CD4-positive, alpha-beta memory T cell (primary cell): Measurements from ENCODE around the gene TMEM245. TPM values are rescaled to one million over a fixed set of nuclear protein-coding genes. Genes with fewer than 3 reads are reported as not detected.
A peak's percentile ranks its signal among the peaks of the same experiment; 100 is the strongest.

Experiments
- CTCF ChIA-PET: fragments of 350-600 bp; sonication (Branson Sonifier 250); formaldehyde crosslinking; loops from one replicate; lab custom pipeline; 2021; ENCODE audit warnings: inconsistent platforms; ENCODE audit not compliant: partially characterized antibody; lab: Charles Lee
- POLR2A ChIA-PET: fragments of 350-600 bp; sonication (Branson Sonifier 250); formaldehyde crosslinking; loops from one replicate; lab custom pipeline; 2021; ENCODE audit not compliant: partially characterized antibody; lab: Charles Lee
- DNase-seq, 5 donors: peaks; one replicate each; pipeline versions ENCODE4 v3.0.0 to v3.0.0-alpha.2; 2020 to 2022; ENCODE audit warnings: mixed read lengths in 1 of 5
- H3K27ac ChIP-seq: one replicate; pipeline ENCODE4 v1.7.0; 2013; ENCODE audit warnings: low read depth, low read length
- H3K27me3 ChIP-seq: 2 replicates; pipeline ENCODE4 v1.7.0; 2013; ENCODE audit warnings: mild to moderate bottlenecking, low read length, moderate library complexity; ENCODE audit not compliant: insufficient read depth
- H3K36me3 ChIP-seq: 2 replicates; pipeline ENCODE4 v1.7.0; 2013; ENCODE audit warnings: mild to moderate bottlenecking, low read length, moderate library complexity; ENCODE audit not compliant: insufficient read depth
- H3K4me1 ChIP-seq: 2 replicates; pipeline ENCODE4 v1.7.0; 2013; ENCODE audit warnings: mild to moderate bottlenecking, low read length, moderate library complexity; ENCODE audit not compliant: insufficient read depth
- H3K4me3 ChIP-seq, 2 donors: one replicate each; pipeline ENCODE4 v1.7.0; 2013; ENCODE audit warnings: low read length in 2 of 2, mild to moderate bottlenecking in 1 of 2
- H3K9me3 ChIP-seq, 2 donors: one replicate each; pipeline ENCODE4 v1.7.0; 2013; ENCODE audit warnings: low read length in 2 of 2, control low read depth in 1 of 2; ENCODE audit not compliant: control insufficient read depth in 1 of 2
- H3K27ac Mint-ChIP-seq, 7 donors: one replicate each; pipeline ENCODE4 v1.8.0; 2020 to 2021; ENCODE audit warnings: mixed read lengths in 7 of 7, mild to moderate bottlenecking in 6 of 7, inconsistent platforms in 3 of 7, moderate library complexity in 3 of 7
- H3K27me3 Mint-ChIP-seq, 2 donors: one replicate each; pipeline ENCODE4 v1.8.0; 2020 to 2021; ENCODE audit warnings: mixed read lengths in 2 of 2
- H3K36me3 Mint-ChIP-seq, 2 donors: one replicate each; pipeline ENCODE4 v1.8.0; 2020 to 2021; ENCODE audit warnings: mixed read lengths in 2 of 2, inconsistent platforms in 1 of 2, mild to moderate bottlenecking in 1 of 2
- H3K4me1 Mint-ChIP-seq, 4 donors: one replicate each; pipeline ENCODE4 v1.8.0; 2020 to 2021; ENCODE audit warnings: mixed read lengths in 4 of 4, mild to moderate bottlenecking in 1 of 4
- H3K4me3 Mint-ChIP-seq, 8 donors: one replicate each; pipeline ENCODE4 v1.8.0; 2020 to 2021; ENCODE audit warnings: mixed read lengths in 8 of 8, mild to moderate bottlenecking in 7 of 8, moderate library complexity in 6 of 8, inconsistent platforms in 3 of 8
- H3K9me3 Mint-ChIP-seq, 8 donors: one replicate each; pipeline ENCODE4 v1.8.0; 2020 to 2021; ENCODE audit warnings: mixed read lengths in 8 of 8, mild to moderate bottlenecking in 5 of 8, inconsistent platforms in 3 of 8, moderate library complexity in 1 of 8
- intact Hi-C: fragments of 100-400 bp; cut with micrococcal nuclease; formaldehyde crosslinking; loops from one replicate; pipeline ENCODE4 v1.15.1; 2023
- polyA plus RNA-seq, 2 donors: library from polyadenylated mRNA; unstranded; fragments of 300-500 nt; fragmentation: Illumina TruSeq; gene quantifications; one replicate each; pipeline ENCODE4 v1.2.3, GENCODE V29; 2021
- total RNA-seq, 2 experiments: library from RNA; stranded (reverse); gene quantifications; one replicate each; pipeline ENCODE4 v1.2.3, GENCODE V29; 2021

TMEM245 gene
- total and polyA plus RNA-seq, 4 experiments from 2014 or later, result 28.9 to 74.3 (median 57.0) TPM

- H3K4me1 ChIP-seq, result no peaks in the 10 kb centered on the region
- CTCF ChIA-PET, result no interaction called here
- no peaks in the 10 kb centered on the region for H3K9me3 ChIP-seq
- Mint-ChIP-seq H3K4me3 (no peak overlapping the region), H3K27me3 (peaks cover 0 to 2% of the 10 kb centered on the region in 2 donors), H3K4me1 (peaks cover 6 to 14% (median 9%) of the 10 kb centered on the region in 4 donors), H3K36me3 (peaks cover 0 to 5% of the 10 kb centered on the region in 2 donors), H3K9me3 (peaks cover 6 to 18% (median 11%) of the 10 kb centered on the region in 8 donors), H3K27ac (no peak overlapping the region)
- intact Hi-C loops, result no loop called here
- H3K36me3 ChIP-seq, result no peaks in the 10 kb centered on the region
- H3K27ac ChIP-seq, result no peak overlapping the region
- no peak overlapping the region for H3K4me3 ChIP-seq
- no peaks in the 10 kb centered on the region for H3K27me3 ChIP-seq
- no peak for DNase-seq
- POLR2A ChIA-PET, result no interaction called here
These were observed 116.6 kb downstream of the TMEM245 start for GRCh38 chr9:109003116-109003515.

- H3K27me3 ChIP-seq, result no peaks in the 10 kb centered on the region
- no peak overlapping the region for H3K4me3 Mint-ChIP-seq
- no peak overlapping the region for H3K27ac Mint-ChIP-seq
- no peak overlapping the region for H3K4me3 ChIP-seq
- no peak overlapping the region for H3K27ac ChIP-seq
- H3K9me3 Mint-ChIP-seq, result peaks cover 6 to 18% (median 11%) of the 10 kb centered on the region in 8 donors
- no peaks in the 10 kb centered on the region for H3K36me3 ChIP-seq
- CTCF ChIA-PET, result no interaction called here
- no peaks in the 10 kb centered on the region for H3K9me3 ChIP-seq
- peaks cover 0 to 5% of the 10 kb centered on the region in 2 donors for H3K36me3 Mint-ChIP-seq
- H3K4me1 ChIP-seq, result no peaks in the 10 kb centered on the region
- POLR2A ChIA-PET, result no interaction called here
- intact Hi-C loops, result no loop called here
- H3K27me3 Mint-ChIP-seq, result peaks cover under 1 to 2% of the 10 kb centered on the region in 2 donors
- DNase-seq, result no peak
- peaks cover 7 to 14% (median 10%) of the 10 kb centered on the region in 4 donors for H3K4me1 Mint-ChIP-seq
These were observed 117.6 kb downstream of the TMEM245 start for GRCh38 chr9:109002141-109002540.

- no peak overlapping the region for H3K4me3 ChIP-seq
- H3K36me3 ChIP-seq, result no peaks in the 10 kb centered on the region
- H3K27ac Mint-ChIP-seq, result no peak overlapping the region
- peak in 1 of 5 donors; percentile 16 for DNase-seq
- no peaks in the 10 kb centered on the region for H3K27me3 ChIP-seq
- peaks cover 6 to 18% (median 11%) of the 10 kb centered on the region in 8 donors for H3K9me3 Mint-ChIP-seq
- H3K4me3 Mint-ChIP-seq, result peak overlapping the region in 1 of 8 donors; percentile 51
- peaks cover 0 to 5% of the 10 kb centered on the region in 2 donors for H3K36me3 Mint-ChIP-seq
- ChIA-PET CTCF (no interaction called here), POLR2A (no interaction called here)
- intact Hi-C loops, result no loop called here
- no peak overlapping the region for H3K27ac ChIP-seq
- peaks cover 8 to 14% (median 11%) of the 10 kb centered on the region in 4 donors for H3K4me1 Mint-ChIP-seq
- H3K4me1 ChIP-seq, result no peaks in the 10 kb centered on the region
- no peaks in the 10 kb centered on the region for H3K9me3 ChIP-seq
- peaks cover 0 to 1% of the 10 kb centered on the region in 2 donors for H3K27me3 Mint-ChIP-seq
These were observed 118.5 kb downstream of the TMEM245 start for GRCh38 chr9:109001275-109001676.

GRCh38 chr9:108997112-108997511 is 122.6 kb downstream of the TMEM245 start:
- ChIA-PET CTCF (no interaction called here), POLR2A (no interaction called here)
- H3K4me1 ChIP-seq, result peaks cover 8% of the 10 kb centered on the region
- H3K27ac ChIP-seq, result no peak overlapping the region
- DNase-seq, result no peak
- H3K27me3 ChIP-seq, result no peaks in the 10 kb centered on the region
- no peaks in the 10 kb centered on the region for H3K36me3 Mint-ChIP-seq
- no peak overlapping the region for H3K4me3 ChIP-seq
- H3K4me1 Mint-ChIP-seq, result peaks cover 10 to 19% (median 15%) of the 10 kb centered on the region in 4 donors
- peak overlapping the region in 1 of 7 donors; percentile 87 for H3K27ac Mint-ChIP-seq
- H3K9me3 Mint-ChIP-seq, result peaks cover 0 to under 1% (median 0%) of the 10 kb centered on the region in 8 donors
- no peaks in the 10 kb centered on the region for H3K9me3 ChIP-seq
- H3K27me3 Mint-ChIP-seq, result peaks cover 0 to 1% of the 10 kb centered on the region in 2 donors
- no peaks in the 10 kb centered on the region for H3K36me3 ChIP-seq
- H3K4me3 Mint-ChIP-seq, result no peak overlapping the region
- intact Hi-C loops, result no loop called here

- DNase-seq, result no peak
- ChIA-PET POLR2A (no interaction called here), CTCF (no interaction called here)
- Histone ChIP-seq H3K36me3 (no peaks in the 10 kb centered on the region), H3K27me3 (no peaks in the 10 kb centered on the region), H3K4me1 (peaks cover 8% of the 10 kb centered on the region), H3K9me3 (no peaks in the 10 kb centered on the region), H3K4me3 (no peak overlapping the region), H3K27ac (no peak overlapping the region)
- intact Hi-C loops, result no loop called here
- Mint-ChIP-seq H3K4me3 (no peak overlapping the region), H3K9me3 (no peaks in the 10 kb centered on the region), H3K4me1 (peaks cover 10 to 19% (median 15%) of the 10 kb centered on the region in 4 donors), H3K36me3 (no peaks in the 10 kb centered on the region), H3K27me3 (peaks cover 0 to 1% of the 10 kb centered on the region in 2 donors), H3K27ac (no peak overlapping the region)
These were observed 123.1 kb downstream of the TMEM245 start for GRCh38 chr9:108996643-108997042.

- no peaks in the 10 kb centered on the region for H3K36me3 ChIP-seq
- intact Hi-C loops, result no loop called here
- POLR2A ChIA-PET, result no interaction called here
- H3K4me1 Mint-ChIP-seq, result peaks cover 3 to 9% (median 5%) of the 10 kb centered on the region in 4 donors
- H3K27me3 Mint-ChIP-seq, result peaks cover 0 to 1% of the 10 kb centered on the region in 2 donors
- H3K36me3 Mint-ChIP-seq, result no peaks in the 10 kb centered on the region
- H3K9me3 Mint-ChIP-seq, result no peaks in the 10 kb centered on the region
- H3K27me3 ChIP-seq, result no peaks in the 10 kb centered on the region
- no peak overlapping the region for H3K4me3 ChIP-seq
- no peak overlapping the region for H3K27ac ChIP-seq
- no peak for DNase-seq
- H3K9me3 ChIP-seq, result no peaks in the 10 kb centered on the region
- CTCF ChIA-PET, result interaction anchor here (1.1 kb wide), 1 partner anchor 41 kb away, joined by 3 read pairs; no protein-coding TSS in a partner anchor
- H3K27ac Mint-ChIP-seq, result no peak overlapping the region
- H3K4me3 Mint-ChIP-seq, result no peak overlapping the region
- H3K4me1 ChIP-seq, result peaks cover 8% of the 10 kb centered on the region
These were observed 125.1 kb downstream of the TMEM245 start for GRCh38 chr9:108994695-108995094.

- Histone ChIP-seq H3K27me3 (no peaks in the 10 kb centered on the region), H3K9me3 (no peaks in the 10 kb centered on the region), H3K27ac (no peak overlapping the region), H3K36me3 (no peaks in the 10 kb centered on the region), H3K4me3 (no peak overlapping the region), H3K4me1 (peaks cover 8% of the 10 kb centered on the region)
- no peaks in the 10 kb centered on the region for H3K36me3 Mint-ChIP-seq
- no peak overlapping the region for H3K4me3 Mint-ChIP-seq
- DNase-seq, result no peak
- intact Hi-C loops, result no loop called here
- no peak overlapping the region for H3K27ac Mint-ChIP-seq
- POLR2A ChIA-PET, result no interaction called here
- H3K4me1 Mint-ChIP-seq, result peaks cover 2 to 9% (median 4%) of the 10 kb centered on the region in 4 donors
- no peaks in the 10 kb centered on the region for H3K27me3 Mint-ChIP-seq
- CTCF ChIA-PET, result no interaction called here
- peaks cover 0 to 7% (median 0%) of the 10 kb centered on the region in 8 donors for H3K9me3 Mint-ChIP-seq
These were observed 128.3 kb downstream of the TMEM245 start for GRCh38 chr9:108991479-108991878.
